ENCODE data around the gene KRT7.
"Not testable (repeated sequence)": the region's sequence is repeated elsewhere in the genome, so short reads cannot be mapped to it uniquely, and the experiment has no call there.

The KRT7 gene

DNA sequence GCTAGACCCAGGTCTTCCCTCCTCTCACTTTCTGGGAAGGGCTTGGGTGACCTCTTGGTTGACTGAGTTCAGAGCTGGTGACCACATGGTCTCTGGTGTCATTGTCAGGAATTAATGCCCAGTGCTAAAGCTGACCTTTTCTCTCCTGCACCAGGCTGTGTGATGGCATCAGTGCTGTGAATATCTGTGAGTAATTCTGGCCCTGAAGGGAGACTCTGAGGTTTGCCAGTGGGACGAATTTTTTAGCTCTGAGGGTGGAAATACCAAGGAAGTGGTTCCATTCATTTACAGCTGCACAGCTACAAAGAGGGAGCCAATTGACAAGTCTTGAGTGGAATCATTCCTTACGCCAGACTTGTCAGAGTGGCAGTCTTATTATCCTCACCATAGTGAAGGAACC is 35.2 kb downstream of the KRT7 start:
- H3K27ac ChIP-seq = no peak overlapping the region
- no peak for DNase-seq (ENCODE audit: low read depth, low spot score)

DNA sequence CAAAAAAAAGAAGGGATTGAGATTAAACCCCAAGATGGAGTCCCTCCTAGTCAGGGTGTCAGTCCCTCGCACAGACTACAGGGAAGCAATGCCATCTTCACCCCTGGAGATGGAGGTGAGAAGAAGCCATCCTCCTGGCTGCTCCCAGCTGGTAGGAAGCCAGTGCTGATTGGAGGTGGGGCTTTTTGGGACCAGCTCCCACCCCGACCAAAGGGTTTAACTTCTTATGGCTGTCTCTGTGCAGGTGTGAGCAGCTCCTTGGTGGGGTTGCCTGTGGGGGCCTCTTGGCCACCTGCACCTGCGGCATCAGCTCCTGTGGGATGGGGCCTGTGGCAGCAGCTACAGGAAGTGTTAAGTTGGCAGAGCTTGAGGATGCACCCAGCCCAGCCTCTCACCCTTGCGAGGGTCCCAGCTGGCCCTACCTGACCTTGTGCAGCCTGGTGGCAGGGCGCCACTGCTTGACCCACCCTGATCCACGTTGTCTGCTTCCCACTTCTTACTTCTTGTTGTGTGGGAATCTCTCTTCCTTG is 37.6 kb downstream of the KRT7 start:
- DNase-seq (ENCODE audit: low read depth, low spot score) = no peak
- no peak overlapping the region for H3K27ac ChIP-seq

DNA sequence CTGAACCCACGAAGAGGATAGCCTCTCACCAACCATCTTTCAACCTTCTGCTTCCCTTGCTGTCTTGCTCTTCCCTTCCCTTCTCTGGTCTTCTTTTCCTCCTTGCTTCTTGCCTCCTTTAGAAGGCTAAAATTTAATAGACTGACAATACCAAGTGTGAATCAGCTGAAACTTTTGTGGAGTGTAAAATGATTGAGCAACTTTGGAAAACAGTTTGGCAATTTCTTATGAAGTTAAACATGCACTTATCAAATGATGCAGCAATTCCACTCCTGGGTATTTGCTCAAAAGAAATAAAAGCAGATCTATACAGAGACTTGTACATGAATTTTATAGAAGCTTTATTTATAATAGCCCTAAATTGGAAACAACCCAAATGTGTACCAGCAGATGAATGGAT is 38.1 kb downstream of the KRT7 start:
- no peak for DNase-seq (ENCODE audit: low read depth, low spot score)
- no peak overlapping the region for H3K27ac ChIP-seq

DNA sequence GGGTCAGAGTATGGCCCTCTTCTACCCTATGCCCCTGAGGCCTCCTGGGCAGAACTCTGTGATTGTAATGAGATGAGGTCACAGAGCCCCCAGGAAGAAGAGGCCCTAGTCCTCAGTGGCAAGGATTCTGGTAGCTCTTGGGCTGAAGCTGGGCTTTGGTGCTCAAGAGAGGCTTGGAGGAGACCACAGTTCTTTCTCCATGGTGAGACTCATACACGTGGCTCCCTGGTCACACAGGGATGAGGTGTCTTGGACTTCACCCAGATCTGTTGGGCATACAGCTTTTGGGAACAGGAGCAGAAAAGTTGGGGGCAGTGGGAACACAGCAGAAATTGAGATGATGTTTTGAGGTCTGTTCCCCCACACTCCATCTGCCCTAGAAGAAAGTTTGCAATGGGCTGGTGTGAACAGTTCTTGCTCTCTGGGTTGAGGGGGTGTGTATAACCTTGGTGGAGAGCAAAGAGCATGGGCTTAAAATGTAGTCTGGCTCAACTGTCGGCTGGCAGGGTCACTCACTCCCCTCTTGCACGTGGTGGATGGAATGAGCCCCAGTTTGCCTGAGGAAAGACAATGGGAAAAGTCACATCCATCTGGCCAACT is 41.6 kb downstream of the KRT7 start, which contains the start of gene KRT86:
Gene KRT86 (plus strand): TSS at position 125 of the 600 bp plus-strand sequence. CDS start 27,272 bp downstream, outside the sequence.
- no peak within 1 kb of the TSS for H3K27ac ChIP-seq
- DNase-seq (ENCODE audit: low read depth, low spot score) = no peak

DNA sequence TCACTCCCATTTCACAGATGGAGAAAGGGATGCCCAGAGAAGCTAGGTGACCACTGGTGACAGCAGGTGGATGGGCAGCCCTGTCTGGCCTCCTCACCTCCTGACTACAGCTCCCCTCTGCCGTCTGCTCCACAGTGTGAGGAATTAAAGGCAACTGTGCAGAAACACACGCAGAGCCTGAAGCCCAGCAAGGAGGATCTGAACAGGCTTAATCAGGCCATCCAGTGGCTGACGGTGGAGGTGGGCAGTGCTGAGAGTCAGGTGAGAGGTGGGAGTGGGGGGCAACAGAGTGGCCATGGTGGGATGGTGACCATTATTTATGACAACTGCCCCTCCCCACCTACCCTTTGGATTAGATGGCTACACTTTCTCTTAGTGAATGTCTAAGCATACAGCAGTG is 42.6 kb downstream of the KRT7 start:
- no peak overlapping the region for H3K27ac ChIP-seq
- DNase-seq (ENCODE audit: low read depth, low spot score) = no peak

DNA sequence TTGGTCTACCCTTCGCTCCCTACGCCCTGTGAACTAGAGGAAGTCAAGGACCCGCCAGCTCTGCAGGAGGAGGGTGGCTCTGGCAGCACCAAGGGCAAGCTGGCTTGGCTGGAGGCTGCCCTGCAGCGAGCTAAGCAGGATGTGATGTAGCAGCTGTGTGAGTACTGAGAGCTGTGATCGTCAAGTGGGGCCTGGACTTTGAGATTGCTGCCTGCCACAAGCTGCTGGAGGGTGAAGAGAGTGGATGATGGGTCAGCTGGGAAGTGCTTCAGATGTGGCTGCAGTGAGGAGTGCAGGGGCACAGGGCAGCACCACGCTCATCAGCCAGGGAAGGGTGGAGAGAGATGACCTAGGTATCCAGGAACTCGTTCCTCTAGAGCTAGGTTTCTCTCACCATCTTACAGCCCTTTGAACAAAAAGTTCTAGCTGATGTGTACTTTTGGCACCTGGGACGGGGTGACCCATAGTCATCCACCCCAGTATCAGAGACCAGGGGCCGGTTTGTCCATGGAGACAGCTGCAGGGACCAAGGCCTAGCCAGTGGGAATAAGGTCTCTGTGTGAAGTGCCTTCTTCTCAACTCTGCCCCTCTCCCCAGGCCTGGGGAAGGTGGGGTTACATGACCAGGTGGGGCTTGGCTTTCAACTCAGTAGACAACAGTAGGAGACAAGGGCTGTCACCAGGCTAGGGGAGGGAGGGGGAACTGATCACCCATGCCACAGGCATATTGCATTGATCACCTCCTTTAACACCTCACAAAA is 44.6 kb downstream of the KRT7 start:
- DNase-seq (ENCODE audit: low read depth, low spot score) = no peak
- H3K27ac ChIP-seq = peak overlapping the region; percentile 100

DNA sequence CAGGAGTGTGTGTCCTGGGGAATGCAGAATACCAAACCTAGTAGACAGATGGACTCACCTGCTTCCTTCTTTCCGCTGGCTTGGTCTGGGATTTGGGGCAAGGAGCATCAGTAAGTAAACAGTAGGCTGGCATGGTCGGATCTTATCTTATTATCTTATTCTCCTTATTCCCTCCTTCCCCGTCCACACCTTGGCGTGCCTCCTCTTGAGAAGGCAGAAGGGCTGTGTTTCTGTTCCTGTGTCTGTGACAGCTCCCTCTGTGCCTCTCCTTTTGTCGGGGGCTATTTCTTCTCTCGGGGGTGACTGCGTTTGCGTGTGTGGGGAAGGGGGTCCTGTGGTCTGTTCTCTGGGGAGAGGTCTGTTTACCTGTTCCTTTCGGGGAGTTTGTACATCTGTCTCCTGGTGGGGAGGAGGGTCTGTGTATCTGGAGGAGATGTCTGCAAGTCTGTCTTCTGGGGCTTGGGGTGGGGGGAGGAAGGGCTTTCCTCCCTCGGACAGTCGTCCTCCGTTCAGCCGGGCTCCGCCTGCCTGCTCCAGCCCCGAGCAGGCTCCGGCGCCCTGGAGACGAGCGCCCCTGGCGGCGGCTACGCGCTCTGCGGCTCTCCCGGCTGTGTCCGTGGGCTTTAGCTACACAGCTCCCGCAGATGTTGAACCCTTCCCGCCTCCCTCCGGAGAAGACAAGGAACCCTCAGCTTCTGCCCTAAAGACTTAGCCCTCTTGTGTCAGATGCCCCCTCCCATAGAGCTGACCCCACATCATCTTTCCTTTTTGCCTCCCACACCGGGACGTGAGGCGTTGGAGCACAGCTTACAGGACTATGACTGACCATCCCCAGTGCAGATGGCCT is 45.8 kb downstream of the KRT7 start:
- H3K27ac ChIP-seq = peak overlapping the region; percentile 100
- no peak for DNase-seq (ENCODE audit: low read depth, low spot score)

DNA sequence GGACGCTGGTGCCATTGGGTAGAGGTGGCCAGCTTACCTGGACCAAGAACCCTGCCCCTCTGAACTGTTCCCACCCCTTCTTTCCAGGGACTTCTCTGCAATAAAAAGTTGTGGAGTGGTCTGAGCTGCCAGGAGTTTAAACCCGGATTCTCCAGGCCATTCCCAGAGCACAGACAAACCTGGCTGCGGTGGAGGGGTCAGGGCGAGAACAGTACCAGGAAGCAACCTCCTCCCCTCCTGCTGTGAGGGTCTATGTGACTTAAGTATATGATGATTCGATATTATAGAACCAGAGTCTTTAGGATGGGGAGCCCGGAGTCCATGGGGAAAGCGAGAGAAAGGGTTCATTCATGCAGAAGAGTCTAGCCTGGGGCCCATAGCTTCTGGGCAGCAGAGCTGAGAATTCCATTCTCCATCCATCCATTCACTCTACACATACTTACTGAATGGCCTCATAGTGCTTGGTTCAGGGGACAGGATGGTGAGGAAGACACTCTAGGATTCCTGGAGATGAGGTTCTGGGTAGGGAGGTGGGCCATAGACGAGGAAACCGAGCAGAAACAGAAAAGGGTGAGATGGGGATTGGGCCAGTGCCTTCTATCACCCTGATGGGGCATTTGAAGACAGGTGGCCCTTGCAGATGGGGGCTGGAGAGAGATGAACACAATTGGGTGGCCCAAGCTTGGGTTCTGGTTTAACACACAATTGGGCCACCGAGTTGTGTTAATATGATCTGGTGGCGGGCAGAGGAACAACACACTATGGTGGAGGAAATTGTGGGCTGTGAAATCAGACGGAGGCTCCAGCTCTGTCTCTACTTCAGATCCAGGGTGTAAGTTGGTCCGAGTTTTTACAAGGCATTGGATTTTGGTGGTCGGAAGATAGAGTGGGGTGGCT is 46.6 kb downstream of the KRT7 start:
- no peak for DNase-seq (ENCODE audit: low read depth, low spot score)
- peak overlapping the region; percentile 100 for H3K27ac ChIP-seq

DNA sequence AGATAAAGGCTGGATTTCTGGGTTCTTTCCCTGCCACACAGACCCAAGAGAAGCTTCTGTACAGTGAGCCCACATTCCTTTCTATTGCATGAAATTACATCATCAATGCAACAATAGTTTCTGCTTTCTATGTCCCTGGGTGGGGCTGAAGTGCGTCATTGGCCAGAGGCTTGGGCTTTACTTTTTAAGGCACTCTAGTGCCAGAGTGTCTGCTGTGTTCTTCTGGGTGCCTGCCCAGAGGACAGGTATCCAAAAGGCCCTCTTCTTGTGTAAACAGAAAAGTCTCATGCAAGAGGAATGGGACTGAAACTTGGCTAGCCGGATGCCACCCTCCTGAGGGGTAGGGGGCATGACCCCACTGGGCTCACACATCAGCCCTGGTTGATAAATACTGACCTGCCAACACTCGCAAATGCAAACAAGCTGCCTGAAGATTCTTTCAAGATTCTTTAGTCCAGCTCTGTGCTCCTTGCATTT is 47.3 kb downstream of the KRT7 start:
- H3K27ac ChIP-seq = peak overlapping the region; percentile 100
- peak; percentile 96 for DNase-seq (ENCODE audit: low read depth, low spot score)

DNA sequence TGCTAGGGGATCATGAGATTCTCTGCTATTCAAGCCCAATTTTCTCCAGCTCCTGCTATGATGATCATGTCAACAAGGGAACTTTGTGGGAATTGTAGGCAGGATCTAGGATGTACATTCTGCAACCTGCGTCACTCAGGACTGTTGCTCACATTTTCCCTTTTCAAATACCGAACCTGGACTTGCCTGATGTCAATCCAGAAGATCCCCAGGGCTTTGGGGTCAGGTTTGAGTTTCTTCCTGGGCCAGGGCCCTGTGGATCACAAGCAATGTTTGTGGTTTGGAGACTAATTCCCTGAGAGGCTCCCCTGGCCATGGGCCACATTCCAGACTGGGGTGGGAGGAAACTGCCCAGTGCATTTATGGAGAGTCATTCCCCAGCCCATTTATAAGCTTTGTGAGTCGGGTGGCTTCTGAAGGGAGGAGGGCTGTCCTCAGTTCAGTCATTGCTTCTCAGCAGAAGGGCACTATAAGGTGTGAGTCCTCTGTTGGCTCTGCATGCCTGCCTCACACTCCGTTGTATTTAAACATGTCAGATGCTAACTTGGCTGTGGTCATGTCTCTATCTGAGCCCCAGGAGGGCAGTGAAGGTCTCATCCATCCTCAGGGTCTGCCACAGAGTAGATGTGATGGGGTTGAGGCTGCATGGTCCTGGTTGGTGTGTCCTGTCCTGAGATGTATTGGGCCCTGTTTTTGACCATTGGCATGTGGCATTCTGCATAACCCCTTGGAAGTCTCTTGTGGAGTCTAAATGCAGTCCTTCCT is 47.9 kb downstream of the KRT7 start:
- DNase-seq (ENCODE audit: low read depth, low spot score) = peak; percentile 93
- H3K27ac ChIP-seq = peak overlapping the region; percentile 100

DNA sequence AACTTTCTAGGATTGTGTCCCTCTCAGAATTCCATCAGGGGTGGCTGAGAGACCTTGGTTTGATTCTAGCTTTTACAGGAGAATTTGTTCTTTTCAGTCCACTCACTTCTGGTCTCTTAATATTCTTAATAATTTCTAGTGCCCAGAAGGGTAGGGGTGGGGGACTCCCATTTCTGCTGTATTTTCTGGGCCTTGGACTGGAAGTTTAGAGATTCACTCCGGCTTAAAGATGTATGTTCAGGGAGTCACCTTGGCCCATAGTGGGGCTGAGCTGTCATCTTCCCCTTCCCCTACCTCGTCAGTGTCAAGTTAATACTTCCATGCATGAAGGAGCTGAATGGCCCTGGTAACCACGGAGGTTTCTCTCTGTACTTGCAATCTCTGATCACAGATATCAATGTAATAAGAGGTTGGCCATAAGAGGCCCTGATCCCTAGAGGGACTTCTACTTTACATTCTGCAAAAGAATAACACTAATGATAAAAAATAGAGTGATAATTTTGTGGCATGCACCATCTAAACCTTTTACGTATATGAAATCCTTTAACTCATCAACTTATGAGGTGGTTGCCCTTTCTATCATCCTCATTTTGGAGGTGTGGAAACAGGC is 51.6 kb downstream of the KRT7 start:
- H3K27ac ChIP-seq = peak overlapping the region; percentile 100
- no peak for DNase-seq (ENCODE audit: low read depth, low spot score)

DNA sequence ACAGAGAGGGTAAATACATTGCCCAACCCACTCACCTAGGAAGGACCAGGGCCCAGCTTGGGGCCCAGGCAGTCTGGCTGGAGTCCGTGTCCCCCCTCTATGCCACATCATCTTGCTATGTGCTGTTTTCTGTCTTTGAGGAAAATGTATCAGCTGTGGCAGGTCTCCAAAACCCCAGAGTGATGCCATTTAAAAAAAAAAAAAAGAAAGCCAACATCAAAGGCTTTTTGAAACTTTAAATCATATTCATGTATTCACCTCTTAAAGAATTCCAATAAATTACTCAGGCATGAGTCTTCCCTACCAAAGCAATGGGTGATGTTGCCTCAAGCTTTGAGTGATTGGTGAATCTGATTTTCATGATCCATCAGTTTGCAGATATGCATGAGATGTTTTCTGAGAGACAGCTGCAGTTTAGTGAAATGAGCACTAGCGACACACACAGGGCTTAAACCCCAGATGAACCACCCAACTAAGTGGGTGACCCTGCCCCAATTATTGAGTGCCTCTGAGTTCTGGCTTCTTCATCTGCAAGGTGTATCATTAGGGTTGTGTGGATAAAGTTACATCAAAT is 52.2 kb downstream of the KRT7 start:
- peak; percentile 52 for DNase-seq (ENCODE audit: low read depth, low spot score)
- peak overlapping the region; percentile 100 for H3K27ac ChIP-seq

DNA sequence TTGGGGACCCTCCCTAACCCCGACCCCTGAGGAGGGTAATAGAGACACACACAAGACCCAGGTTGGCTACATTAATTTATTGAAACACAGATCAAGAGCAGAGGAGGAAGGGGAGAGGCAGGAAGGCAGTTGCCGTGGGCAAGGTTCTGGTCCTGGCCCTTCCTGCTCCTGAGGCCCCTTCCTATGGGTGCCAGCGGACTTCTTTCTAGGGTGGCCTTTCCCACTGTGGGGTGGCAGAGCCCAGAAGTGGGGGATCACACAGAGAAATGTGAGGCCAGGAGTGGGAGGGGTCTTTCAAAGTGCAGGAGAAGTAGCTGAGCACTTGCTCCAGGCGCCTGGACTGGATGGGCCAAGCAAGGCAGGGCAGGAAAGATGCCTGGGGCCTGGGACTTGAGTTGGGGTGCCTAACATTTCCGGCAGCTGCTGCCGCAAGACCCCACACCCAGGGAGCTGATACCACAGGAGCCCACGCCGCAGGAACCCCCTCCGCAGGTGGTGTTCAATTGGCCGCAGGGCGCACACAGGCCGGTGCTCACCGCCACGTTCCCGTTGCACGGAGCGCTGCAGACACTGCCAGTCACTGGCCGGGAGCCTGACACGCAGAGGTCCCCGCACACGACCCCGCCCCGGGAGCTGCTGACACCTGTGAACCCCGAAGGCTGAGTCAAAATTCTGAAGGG is 52.9 kb downstream of the KRT7 start:
- no peak for DNase-seq (ENCODE audit: low read depth, low spot score)
- H3K27ac ChIP-seq = peak overlapping the region; percentile 100

DNA sequence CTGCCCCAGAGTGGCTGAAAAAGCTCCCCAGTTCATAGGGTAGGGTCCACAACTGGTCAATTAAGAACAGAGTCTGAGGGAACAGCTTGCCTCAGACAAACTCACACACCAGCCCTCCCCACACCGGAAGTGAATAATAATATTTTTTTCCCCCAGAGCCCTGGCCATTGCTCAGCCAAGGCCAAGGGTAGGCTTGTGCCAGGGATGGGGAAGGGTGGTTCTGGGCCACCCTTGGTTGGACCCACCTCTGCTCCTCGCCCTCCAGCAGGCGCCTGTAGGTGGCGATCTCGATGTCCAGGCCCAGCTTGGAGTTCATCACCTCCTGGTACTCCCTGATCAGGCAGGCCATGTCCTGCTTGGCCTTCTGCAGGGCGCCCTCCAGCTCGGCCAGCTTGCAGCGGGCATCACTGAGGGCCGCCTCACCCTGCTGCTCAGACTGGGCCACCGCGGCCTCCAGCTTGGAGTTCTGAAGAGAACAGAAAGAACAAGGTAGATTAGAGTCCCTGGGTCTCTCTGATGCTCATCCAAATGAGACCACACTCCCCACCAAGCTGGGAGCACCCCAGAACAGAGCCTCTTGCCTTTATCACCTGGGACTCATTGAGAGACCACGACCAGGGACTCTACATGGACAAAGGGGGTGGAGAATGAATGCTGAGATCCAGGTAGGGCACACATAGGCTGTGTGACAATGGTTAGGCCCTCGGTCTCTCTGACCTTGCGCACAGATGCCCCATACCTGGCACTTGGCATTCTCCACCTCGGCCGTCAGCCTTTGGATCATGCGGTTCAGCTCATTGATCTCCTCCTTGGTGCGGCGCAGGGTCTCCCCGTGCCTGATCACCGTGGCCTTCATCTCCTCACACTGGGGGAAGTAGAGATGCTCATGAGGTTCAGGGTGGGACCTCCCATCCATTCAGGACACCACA is 54.1 kb downstream of the KRT7 start:
- H3K27ac ChIP-seq = peak overlapping the region; percentile 100
- DNase-seq (ENCODE audit: low read depth, low spot score) = not testable (repeated sequence)

DNA sequence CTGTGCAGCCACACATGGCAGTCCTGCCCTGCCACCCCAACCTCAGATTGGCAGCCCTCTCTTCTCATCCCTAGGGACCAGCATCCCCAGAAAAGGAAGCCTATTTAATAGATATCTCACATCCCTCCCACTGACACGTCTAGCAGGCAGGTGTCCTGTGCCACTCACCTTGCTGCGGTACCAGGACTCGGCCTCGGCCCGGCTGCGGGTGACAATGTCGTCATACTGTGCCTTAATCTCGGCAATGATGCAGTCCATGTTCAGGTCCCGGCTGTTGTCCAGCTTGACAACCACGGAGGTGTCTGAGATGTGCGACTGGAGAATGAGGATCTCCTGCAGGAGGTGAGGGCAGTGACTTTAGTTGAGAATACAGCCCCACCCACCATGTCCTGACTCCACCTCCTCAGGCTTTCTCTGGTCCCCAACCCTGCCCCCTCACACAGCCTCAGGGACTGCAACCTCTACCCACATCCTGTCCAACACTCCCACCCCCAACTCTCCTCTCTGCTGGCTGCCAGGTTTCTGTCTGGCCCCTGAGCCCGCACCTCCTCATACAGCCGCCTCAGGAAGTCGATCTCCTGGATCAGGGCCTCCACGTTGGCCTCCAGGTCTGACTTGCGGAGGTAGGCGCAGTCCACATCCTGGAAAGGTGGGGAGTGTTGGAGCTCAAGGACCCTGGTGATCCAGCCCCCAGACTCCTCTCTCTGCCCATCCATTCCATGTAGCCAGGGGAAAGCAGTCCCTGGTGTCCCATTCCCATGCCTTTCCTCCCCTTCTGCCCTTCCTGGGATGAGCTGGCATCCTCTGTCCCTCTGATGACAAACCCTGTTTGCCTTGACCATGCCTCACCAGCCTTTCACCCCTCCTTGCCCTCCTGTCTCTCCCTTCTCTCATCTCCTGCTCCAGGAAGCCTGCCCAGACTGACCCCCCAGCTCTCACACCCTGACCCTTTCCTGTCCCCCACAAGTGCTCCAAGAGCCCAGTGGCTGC is 55.1 kb downstream of the KRT7 start:
- not testable (repeated sequence) for DNase-seq (ENCODE audit: low read depth, low spot score); H3K27ac ChIP-seq
